MG63 (cell line): ENCODE measurements around the gene USP4. TPM values are rescaled to one million over a fixed set of nuclear protein-coding genes. Genes with fewer than 3 reads are reported as not detected.

Experiments used
- DNase-seq: peaks from one replicate; pipeline ENCODE4 v3.0.0-alpha.2; 2020
- H3K27me3 ChIP-seq: fragments of 250-450 bp; sonication (Bioruptor Pico); 2 replicates; pipeline ENCODE4 v1.5.1; 2020; ENCODE audit warnings: mild to moderate bottlenecking, moderate library complexity
- H3K36me3 ChIP-seq: fragments of 250-450 bp; sonication (Bioruptor Pico); 2 replicates; pipeline ENCODE4 v1.5.1; 2020; ENCODE audit warnings: mild to moderate bottlenecking, moderate library complexity
- H3K4me3 ChIP-seq: fragments of 250-450 bp; sonication (Bioruptor Pico); 2 replicates; pipeline ENCODE4 v1.5.1; 2020; ENCODE audit warnings: mild to moderate bottlenecking, moderate library complexity
- H3K9me3 ChIP-seq: fragments of 250-450 bp; sonication (Bioruptor Pico); 2 replicates; pipeline ENCODE4 v1.5.1; 2020; ENCODE audit warnings: mild to moderate bottlenecking, moderate library complexity
- total RNA-seq: library from RNA; depleted of rRNA; stranded (reverse); fragments of >200 nt; shearing (Covaris generic); gene quantifications from 2 replicates; pipeline ENCODE4 v1.2.3, GENCODE V29; 2014; ENCODE audit warnings: low replicate concordance; rRNA removed

Gene USP4
- total RNA-seq, result 22.7 and 30.3 TPM in 2 replicates

DNA sequence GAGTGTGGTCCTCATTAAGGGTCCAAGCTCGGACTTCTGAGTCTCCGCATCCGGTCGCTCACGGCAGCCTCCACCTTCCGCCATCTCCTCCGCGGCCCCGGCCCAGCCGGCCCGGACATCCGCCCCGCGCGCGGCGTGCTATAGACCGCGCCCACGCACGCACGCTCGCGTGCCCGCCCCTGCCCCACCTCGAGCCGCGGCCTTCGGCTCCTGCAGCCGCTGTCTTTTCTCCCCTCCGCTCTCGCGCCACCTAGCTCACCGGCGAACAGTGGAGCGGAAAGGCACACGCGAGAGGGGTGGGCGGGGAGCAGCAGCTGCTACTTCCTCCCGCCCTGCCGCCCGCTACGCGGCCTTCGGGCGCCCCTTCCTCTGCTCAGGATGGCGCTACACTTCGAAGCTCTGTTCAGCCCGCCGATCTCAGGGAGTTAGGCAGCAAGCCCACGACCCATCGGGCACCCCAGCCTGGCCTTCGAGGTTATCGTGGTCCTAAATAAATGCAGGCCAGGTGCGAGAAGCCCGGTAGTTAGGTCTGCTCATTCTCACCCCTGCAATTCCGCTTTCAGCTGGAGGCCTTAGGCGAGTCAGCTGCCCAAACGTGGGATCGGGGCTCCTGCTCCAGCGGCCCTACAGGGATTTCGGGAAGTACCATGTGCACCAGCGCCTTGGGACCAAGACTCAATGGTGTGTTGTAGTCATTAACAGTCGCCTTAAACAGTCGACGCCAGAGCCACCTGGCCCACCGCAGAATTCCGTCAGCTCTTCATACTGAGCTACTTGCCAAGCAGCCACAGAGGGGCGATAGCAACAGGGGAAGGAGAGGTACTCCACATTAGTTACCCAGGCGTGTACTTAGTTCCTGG is at the start of gene USP4:
TSS of gene USP4 (minus strand) at position 113 of the 860 bp plus-strand sequence. CDS start at position 84, 29 bp downstream.
- peak; percentile 91 for DNase-seq
- Histone ChIP-seq H3K36me3 (peaks cover 4% of the 10 kb centered on the region), H3K4me3 (peak within 1 kb of the TSS; percentile 72), H3K9me3 (no peaks in the 10 kb centered on the region), H3K27me3 (no peaks in the 10 kb centered on the region)

DNA sequence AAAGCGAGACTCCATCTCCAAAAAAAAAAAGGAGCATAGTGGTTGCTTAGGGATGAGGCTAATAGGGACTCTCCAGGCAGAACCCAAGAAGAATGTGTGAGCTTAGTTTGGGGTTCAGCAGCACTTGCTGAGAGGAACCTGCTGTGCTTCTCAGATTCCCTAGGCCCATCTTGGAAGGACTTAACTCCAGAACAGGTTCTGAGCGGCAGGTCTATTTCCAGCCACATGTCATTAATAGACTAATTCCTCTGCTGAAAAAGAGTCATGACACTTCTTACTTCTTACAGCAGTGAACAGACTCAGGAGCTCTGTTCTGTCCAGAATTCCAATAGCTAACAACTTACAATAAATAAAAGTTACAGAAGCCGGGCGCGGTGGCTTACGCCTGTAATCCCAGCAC is 49.4 kb upstream of the USP4 start:
- Histone ChIP-seq H3K27me3 (no peaks in the 10 kb centered on the region), H3K9me3 (no peaks in the 10 kb centered on the region), H3K4me3 (no peak overlapping the region), H3K36me3 (peaks cover 3% of the 10 kb centered on the region)
- no peak for DNase-seq

DNA sequence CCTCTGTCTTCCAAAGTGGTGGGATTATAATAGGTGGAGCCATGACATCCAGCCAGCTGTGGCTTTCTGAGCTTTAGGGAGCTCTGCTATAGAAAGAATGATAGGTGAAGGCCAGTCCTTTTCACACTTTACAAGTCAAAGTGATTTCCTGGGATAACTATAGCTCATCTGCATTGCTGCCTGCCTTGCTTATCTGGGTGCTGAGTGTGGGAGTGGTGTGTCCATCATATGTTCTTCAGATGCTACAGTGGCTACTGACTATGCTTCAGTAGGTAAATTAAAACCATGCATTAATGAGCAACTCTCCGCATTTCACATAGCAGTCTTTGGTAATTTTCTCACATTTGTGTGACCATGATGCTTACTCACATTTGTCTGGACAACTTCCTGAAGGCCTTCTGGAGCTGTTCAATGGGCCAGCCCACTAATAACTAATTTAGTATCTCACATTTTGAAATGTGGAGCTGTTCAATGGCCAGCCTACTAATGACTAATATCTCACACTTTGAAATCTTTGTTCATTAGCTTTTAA is 48.5 kb upstream of the USP4 start:
- Histone ChIP-seq H3K36me3 (no peaks in the 10 kb centered on the region; the same call in 1 of the 2 replicates), H3K4me3 (no peak overlapping the region), H3K27me3 (no peaks in the 10 kb centered on the region), H3K9me3 (no peaks in the 10 kb centered on the region)
- DNase-seq, result no peak

DNA sequence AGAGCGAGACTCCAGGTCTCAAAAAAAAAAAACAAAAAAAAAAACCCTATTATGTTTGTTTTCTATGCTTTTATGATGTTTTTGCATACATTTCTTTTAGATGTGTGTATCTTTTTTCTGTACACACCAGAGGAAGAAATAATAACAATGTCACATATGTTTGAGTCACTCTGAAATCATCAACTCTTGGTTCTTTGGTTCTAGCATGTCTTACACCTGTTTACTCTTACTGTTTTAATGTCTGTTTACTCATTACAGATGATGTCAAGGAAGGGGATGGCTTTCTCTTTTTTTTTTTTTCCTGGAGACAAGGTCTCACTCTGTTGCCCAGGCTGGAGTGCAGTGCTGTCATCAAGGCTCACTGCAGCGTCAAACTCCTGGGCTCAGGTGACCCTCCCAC is 47.9 kb upstream of the USP4 start:
- Histone ChIP-seq H3K27me3 (no peaks in the 10 kb centered on the region), H3K9me3 (no peaks in the 10 kb centered on the region), H3K36me3 (no peaks in the 10 kb centered on the region; the same call in 1 of the 2 replicates), H3K4me3 (no peak overlapping the region)
- DNase-seq, result no peak

DNA sequence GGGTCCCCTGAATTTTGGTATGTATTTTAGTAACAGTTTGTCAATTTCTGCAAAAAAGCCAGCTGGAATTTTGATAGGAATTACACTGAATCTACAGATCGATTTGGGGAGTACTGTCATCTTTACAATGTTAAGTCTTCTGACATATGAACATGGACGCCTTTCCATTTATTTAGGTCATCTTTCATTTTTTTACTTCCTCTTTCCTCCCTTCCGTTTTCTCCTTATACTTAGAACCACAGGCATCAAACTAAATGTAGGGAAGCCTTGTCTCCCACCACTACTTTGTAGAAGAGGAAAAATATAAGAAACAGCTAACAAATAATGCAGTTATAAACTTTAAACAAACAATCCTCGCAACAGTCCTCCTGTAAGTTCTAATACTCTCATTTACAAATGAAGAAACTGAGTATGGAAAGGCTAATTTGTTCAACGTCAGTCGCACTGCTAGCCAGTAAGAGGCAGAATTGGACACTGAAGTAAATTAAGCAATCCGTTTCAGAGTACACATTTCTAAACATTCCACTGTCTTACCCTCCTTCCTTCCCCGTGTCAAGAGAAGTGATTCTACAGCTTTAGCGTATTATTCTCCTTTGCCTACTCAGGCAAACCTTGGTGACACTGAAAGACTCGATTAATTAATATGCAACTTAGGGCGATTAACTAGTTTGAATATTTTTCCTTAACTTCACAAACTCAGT is 46.4 kb upstream of the USP4 start:
- no peaks in the 10 kb centered on the region for H3K27me3 ChIP-seq
- H3K9me3 ChIP-seq, result no peaks in the 10 kb centered on the region
- H3K4me3 ChIP-seq, result no peak overlapping the region
- H3K36me3 ChIP-seq, result no peaks in the 10 kb centered on the region; the same call in 1 of the 2 replicates
- DNase-seq, result no peak

DNA sequence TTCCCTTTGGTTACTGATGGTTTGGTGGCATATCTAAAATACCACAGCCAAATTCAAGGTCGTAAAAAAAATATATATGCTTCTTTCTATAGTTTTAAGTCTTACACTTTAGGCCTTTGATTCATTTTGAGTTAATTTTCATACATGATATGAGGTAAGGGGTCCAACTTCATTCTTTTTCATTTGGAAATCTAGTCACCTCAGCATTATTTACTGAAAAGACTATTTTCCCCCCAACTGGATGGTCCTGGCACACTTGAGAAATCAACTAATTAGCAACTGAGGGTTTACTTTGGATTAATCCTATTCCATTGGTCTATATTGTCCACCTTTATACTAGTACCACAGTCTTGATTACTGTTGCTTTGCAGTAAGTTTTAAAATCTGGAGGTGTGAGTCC is 45.8 kb upstream of the USP4 start:
- no peak overlapping the region for H3K4me3 ChIP-seq
- no peaks in the 10 kb centered on the region for H3K9me3 ChIP-seq
- H3K36me3 ChIP-seq, result no peaks in the 10 kb centered on the region; the same call in 1 of the 2 replicates
- H3K27me3 ChIP-seq, result no peaks in the 10 kb centered on the region
- no peak for DNase-seq

DNA sequence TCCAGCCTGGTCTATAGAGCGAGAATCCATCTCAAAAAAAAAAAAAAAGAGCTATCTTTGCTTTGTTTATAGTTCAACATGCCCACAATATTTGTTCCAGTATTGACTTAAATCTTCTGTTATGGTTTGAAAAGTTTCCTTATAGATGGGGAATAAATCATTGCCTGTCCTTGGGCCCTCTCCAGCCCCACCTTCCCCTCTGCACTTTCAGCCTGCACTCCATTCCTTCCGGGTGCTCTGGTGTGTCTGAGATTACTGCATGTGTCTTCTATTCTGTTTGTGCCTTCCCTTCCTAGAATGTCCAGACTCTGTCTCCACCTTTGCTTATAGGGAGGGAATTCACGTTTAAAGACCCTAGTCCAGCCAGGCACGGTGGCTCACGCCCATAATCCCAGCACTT is 43.5 kb upstream of the USP4 start:
- H3K36me3 ChIP-seq, result no peaks in the 10 kb centered on the region; the same call in 1 of the 2 replicates
- no peak overlapping the region for H3K4me3 ChIP-seq
- DNase-seq, result no peak
- H3K9me3 ChIP-seq, result no peaks in the 10 kb centered on the region
- no peaks in the 10 kb centered on the region for H3K27me3 ChIP-seq

- no peaks in the 10 kb centered on the region for H3K27me3 ChIP-seq
- no peak overlapping the region for H3K4me3 ChIP-seq
- H3K9me3 ChIP-seq, result no peaks in the 10 kb centered on the region
- DNase-seq, result peak; percentile 86
- peaks cover 11% of the 10 kb centered on the region for H3K36me3 ChIP-seq
Measured at GRCh38 chr3:49378249-49378895, 38.5 kb upstream of the USP4 start.

DNA sequence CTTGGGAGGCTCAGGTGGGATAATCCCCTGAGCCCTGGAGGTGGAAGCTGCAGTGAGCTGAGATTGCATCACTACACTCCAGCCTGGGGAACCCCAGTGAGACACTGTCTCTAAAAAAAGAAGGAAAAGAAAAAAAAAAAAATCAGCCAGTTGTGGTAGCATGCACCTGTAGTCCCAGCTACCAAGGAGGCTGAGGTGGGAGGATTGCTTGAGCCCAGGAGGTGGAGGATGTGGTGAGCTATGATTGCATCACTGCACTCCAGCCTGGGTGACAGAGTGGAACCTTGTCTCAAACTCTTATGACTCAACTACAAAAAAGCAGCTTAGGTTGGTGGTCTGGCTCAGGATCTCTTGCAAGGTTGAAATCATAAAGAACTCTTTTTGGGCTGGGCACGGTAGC is 37.6 kb upstream of the USP4 start:
- Histone ChIP-seq H3K4me3 (no peak overlapping the region), H3K9me3 (no peaks in the 10 kb centered on the region)
- peak; percentile 33 for DNase-seq

GRCh38 chr3:49371946-49372345 is 32.1 kb upstream of the USP4 start:
- Histone ChIP-seq H3K36me3 (peaks cover 34% of the 10 kb centered on the region), H3K4me3 (no peak overlapping the region), H3K9me3 (no peaks in the 10 kb centered on the region), H3K27me3 (no peaks in the 10 kb centered on the region)
- no peak for DNase-seq

More for the DNA sequence above, 37.6 kb upstream of the USP4 start:
- peaks cover 19% of the 10 kb centered on the region for H3K36me3 ChIP-seq
- no peaks in the 10 kb centered on the region for H3K27me3 ChIP-seq

DNA sequence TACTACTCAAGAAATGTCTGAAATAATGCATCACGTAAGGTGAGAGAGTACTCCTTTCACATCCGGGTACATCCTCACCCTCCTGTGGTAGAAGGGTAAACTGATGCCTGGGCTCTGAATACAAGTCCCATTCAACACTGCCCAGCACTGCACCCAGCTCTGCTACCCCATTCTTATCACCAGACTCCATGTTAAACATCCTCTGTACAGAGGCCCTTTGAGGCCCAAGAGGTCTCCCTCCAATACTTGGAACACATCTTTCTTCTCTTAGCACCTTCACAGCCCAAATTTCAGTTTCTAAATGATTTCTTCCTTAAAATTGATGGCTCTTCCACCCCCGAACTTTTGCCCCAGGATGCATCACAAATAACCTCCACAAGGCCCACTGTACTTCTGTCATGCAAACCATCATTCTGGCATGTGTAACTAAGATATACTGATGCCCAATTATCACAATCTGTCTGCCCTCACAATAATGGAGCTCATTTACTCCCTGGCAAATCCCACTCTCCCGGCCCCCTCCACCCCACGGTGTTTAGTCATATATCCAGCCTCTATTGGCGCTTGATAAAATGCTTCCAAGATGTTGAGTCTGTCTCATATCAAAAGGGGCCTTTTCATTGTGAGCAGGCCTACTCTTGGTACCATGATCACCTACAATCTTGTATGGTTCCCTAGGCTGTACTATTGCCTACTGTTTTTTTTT is 30.9 kb upstream of the USP4 start:
- no peak overlapping the region for H3K4me3 ChIP-seq
- H3K27me3 ChIP-seq, result no peaks in the 10 kb centered on the region
- no peak for DNase-seq
- H3K36me3 ChIP-seq, result peaks cover 41% of the 10 kb centered on the region
- no peaks in the 10 kb centered on the region for H3K9me3 ChIP-seq

DNA sequence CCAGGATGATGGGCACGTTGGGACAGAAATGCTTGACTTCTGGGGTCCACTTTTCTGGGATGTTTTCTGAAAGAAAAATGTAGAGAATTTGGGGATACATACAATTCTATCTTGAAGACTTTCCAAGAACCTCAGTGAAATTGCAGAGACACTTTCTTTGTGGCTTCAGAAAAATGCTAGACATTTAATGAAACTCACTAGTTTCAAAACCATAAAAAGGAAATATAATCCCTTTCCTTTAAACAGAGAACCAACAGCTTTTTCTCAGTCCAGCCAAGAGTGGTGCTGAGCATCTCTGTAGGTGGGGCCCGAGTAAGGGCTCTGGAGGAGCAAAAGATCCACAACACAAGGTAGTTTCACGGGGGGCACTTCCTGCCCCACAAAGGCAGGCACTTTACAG is 22.7 kb upstream of the USP4 start:
- Histone ChIP-seq H3K36me3 (peaks cover 30% of the 10 kb centered on the region), H3K9me3 (no peaks in the 10 kb centered on the region)
- no peak for DNase-seq

GRCh38 chr3:49359623-49360022 is 19.8 kb upstream of the USP4 start:
- no peak for DNase-seq
- peaks cover 40% of the 10 kb centered on the region for H3K36me3 ChIP-seq
- no peak overlapping the region for H3K4me3 ChIP-seq
- no peaks in the 10 kb centered on the region for H3K9me3 ChIP-seq
- no peaks in the 10 kb centered on the region for H3K27me3 ChIP-seq

More for the DNA sequence above, 22.7 kb upstream of the USP4 start:
- no peak overlapping the region for H3K4me3 ChIP-seq
- H3K27me3 ChIP-seq, result no peaks in the 10 kb centered on the region

GRCh38 chr3:49358884-49359225 is 19.0 kb upstream of the USP4 start:
- Histone ChIP-seq H3K27me3 (no peaks in the 10 kb centered on the region), H3K36me3 (peaks cover 40% of the 10 kb centered on the region), H3K9me3 (no peaks in the 10 kb centered on the region), H3K4me3 (peak overlapping the region; percentile 69)
- DNase-seq, result no peak

DNA sequence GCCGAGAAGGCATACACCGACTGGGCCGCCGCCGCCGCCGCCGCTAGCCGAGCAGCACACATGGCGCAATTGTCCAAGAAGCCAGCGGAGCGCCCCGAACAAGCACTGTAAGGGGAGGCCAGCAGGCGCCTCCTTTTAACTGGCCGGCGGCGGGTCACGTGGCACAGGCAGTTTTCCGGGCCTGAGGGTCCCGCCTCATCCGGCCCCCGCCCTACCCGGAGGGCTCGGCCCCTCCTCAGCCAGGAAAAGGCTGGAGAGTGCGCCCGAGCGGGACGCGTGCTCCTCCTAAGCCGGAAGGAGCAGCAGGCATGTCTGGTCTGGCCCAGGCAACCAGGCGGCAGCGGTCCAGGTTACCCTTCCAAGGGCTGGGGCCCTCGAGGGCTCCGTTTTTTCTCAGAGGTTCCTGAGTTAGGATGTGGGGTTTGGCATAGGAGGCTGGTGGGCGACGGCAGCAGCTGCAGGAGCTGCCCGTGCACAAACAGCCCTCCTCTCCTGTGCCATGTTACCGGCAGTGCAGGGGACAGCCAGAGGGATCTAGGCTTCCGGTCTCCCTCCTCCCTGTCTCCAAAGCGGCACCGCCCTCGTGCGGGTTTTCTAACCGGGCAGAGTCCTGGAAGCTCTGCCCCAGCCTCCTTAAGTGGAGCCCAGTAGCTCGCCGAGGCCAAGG is 18.5 kb upstream of the USP4 start, which contains the start of gene GPX1:
TSS of gene GPX1 (minus strand) at position 137 of the 667 bp plus-strand sequence. CDS start at position 62, 75 bp downstream.
- Histone ChIP-seq H3K27me3 (no peaks in the 10 kb centered on the region), H3K9me3 (no peaks in the 10 kb centered on the region), H3K36me3 (peaks cover 40% of the 10 kb centered on the region), H3K4me3 (peak within 1 kb of the TSS; percentile 69)
- peak; percentile 96 for DNase-seq
